ENCODE measurements around the gene MRPS18C. TPM values are rescaled to one million over a fixed set of nuclear protein-coding genes. Genes with fewer than 3 reads are reported as not detected.
"Not testable (repeated sequence)": the region's sequence is repeated elsewhere in the genome, so short reads cannot be mapped to it uniquely, and the experiment has no call there.

The MRPS18C gene
- total RNA-seq, 1 experiment from 2014 or later: 37.8 TPM

GRCh38 chr4:83509156-83509585 is 53.3 kb downstream of the MRPS18C start:
- H3K4me1 ChIP-seq (replicated peaks; ENCODE audit: insufficient read depth); H3K27ac ChIP-seq; H3K36me3 ChIP-seq (ENCODE audit: low read depth); H3F3A ChIP-seq (ENCODE audit: insufficient read depth, low read depth); H3K9me3 ChIP-seq (ENCODE audit: insufficient read depth, low read depth); H2AFZ ChIP-seq; H4K20me1 ChIP-seq (ENCODE audit: insufficient read depth); H3K9me2 ChIP-seq (ENCODE audit: insufficient read depth); H3K79me2 ChIP-seq (ENCODE audit: low read depth); H3K27me3 ChIP-seq (ENCODE audit: insufficient read depth, low read depth); POLR2A ChIA-PET (ENCODE audit: unreplicated experiment); BruUV-seq (replicated peaks); H3K4me3 ChIP-seq; H3K4me2 ChIP-seq: not testable (repeated sequence)
- CTCF ChIA-PET: interaction anchor here (0.6 to 0.8 kb wide), 2 partner anchors 21 to 134 kb away, joined by 3 read pairs; no protein-coding TSS in a partner anchor
- intact Hi-C loops (cut with micrococcal nuclease; ENCODE audit: unreplicated experiment): loop anchor here (1.0 kb wide), 1 partner anchor 130 kb away; no protein-coding TSS in a partner anchor
- peak; percentile 80 for TF ChIP-seq CTCF (conservative IDR thresholded peaks at IDR 0.05)
- peak in 1 of 2 experiments; percentile 33 for DNase-seq

- H3K4me3 ChIP-seq: no peak overlapping the region
- H3K9me2 ChIP-seq (ENCODE audit: insufficient read depth): no peaks in the 10 kb centered on the region
- intact Hi-C loops (cut with micrococcal nuclease; ENCODE audit: unreplicated experiment): no loop called here
- ChIA-PET CTCF (no interaction called here), POLR2A (ENCODE audit: unreplicated experiment) (no interaction called here)
- BruUV-seq (replicated peaks): no TSS peak
- no peak for DNase-seq
- H3K4me1 ChIP-seq (replicated peaks; ENCODE audit: insufficient read depth): no peaks in the 10 kb centered on the region
- no peak overlapping the region for H2AFZ ChIP-seq
- TF ChIP-seq CTCF (conservative IDR thresholded peaks at IDR 0.05) (no peak), EZH2 (IDR thresholded peaks at IDR 0.05; ENCODE audit: low read depth) (no peak)
- H4K20me1 ChIP-seq (ENCODE audit: insufficient read depth): no peaks in the 10 kb centered on the region
- no peaks in the 10 kb centered on the region for H3K79me2 ChIP-seq (ENCODE audit: low read depth)
- no peaks in the 10 kb centered on the region for H3F3A ChIP-seq (ENCODE audit: insufficient read depth, low read depth)
- H3K36me3 ChIP-seq (ENCODE audit: low read depth): no peaks in the 10 kb centered on the region
- H3K27ac ChIP-seq: no peak overlapping the region
- no peaks in the 10 kb centered on the region for H3K9me3 ChIP-seq (ENCODE audit: insufficient read depth, low read depth)
- H3K4me2 ChIP-seq: no peak overlapping the region
- H3K27me3 ChIP-seq (ENCODE audit: insufficient read depth, low read depth): no peaks in the 10 kb centered on the region
Measured at GRCh38 chr4:83510442-83510841, 54.6 kb downstream of the MRPS18C start.

Other genes with a start within 250 kb of the MRPS18C start
- gene COQ2, start 171.3 kb upstream of the MRPS18C start, total RNA-seq (2021): 16.5 and 19.5 TPM in 2 replicates
- 4.4 and 6.6 TPM in 2 replicates for gene HPSE, start 121.2 kb upstream of the MRPS18C start, total RNA-seq (2021)
- gene HELQ, start 235 bp upstream of the MRPS18C start, total RNA-seq (2021): 7.0 and 10.6 TPM in 2 replicates
- gene ABRAXAS1, start 29.0 kb downstream of the MRPS18C start, total RNA-seq (2021): 7.5 and 8.1 TPM in 2 replicates
- 27.0 and 29.1 TPM in 2 replicates for gene GPAT3, start 80.0 kb downstream of the MRPS18C start, total RNA-seq (2021)

All from PC-9 (cell line).